ENCODE measurements around the gene C1orf198.
"Not testable (repeated sequence)": the region's sequence is repeated elsewhere in the genome, so short reads cannot be mapped to it uniquely, and the experiment has no call there.

Gene C1orf198

DNA sequence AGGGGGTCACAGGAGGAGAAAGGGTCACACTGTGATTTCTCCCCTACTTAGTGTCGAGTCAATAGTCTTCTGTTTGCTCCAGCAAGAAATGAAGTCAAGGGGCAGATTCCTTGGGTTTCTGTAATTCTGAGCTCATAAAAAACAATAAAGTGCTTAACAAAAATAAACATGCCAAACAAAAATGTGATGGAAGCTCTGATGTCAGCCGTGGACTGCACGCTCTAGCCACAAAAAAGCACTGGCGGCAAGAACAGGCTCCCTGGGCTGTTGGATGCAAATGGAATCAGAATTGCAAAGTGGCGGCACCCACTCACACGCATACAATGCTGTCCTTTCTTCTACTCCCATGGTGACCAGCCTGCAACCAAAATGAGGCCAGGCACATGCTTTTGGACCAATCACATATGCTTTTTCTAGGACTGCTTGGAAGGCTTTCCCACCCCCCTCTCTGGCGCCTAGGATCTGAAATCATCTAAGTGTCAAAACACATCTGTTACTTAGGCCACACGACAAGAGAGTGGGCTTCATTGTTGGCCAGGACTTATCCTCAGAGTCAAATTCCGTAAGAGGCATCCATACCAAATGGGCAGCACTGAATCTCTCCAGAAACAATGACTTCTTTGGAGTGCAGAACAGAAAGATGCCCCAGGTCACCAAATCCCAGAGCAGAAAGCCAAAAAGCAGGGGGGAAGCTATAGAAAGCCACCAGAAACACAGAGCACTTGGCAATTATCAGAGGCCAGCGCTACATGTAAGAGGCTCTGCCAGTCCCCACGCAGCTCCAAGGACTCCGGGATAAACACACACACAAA is 9.2 kb downstream of the C1orf198 start:
- DNase-seq, result no peak

GRCh38 chr1:230858236-230858820 is 10.0 kb downstream of the C1orf198 start:
- no peak for DNase-seq

- DNase-seq, result no peak
These were observed 10.5 kb downstream of the C1orf198 start for GRCh38 chr1:230857822-230858221.

DNA sequence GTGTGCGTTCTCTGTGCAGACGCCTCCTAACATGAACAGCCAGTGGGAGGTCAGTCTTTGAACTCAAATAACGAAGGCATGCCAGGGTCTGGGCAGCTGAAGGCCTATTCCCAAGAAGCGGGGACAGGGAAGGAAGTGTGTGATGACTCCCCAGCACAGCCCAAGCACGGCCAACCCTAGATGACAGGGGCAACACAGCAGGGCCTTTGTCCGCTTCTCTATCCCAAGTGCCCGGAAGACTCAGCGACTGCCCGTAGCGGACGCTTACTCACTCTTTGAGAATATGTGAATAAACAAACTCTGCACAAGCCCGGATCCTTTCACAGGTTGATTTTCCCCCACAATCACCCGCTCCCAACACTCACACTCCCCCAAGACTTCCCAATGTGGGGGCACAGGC is 11.2 kb downstream of the C1orf198 start:
- DNase-seq, result no peak

- DNase-seq, result no peak
These were observed 12.4 kb downstream of the C1orf198 start for GRCh38 chr1:230855886-230856285.

GRCh38 chr1:230854423-230854822 is 13.9 kb downstream of the C1orf198 start:
- DNase-seq, result no peak

DNA sequence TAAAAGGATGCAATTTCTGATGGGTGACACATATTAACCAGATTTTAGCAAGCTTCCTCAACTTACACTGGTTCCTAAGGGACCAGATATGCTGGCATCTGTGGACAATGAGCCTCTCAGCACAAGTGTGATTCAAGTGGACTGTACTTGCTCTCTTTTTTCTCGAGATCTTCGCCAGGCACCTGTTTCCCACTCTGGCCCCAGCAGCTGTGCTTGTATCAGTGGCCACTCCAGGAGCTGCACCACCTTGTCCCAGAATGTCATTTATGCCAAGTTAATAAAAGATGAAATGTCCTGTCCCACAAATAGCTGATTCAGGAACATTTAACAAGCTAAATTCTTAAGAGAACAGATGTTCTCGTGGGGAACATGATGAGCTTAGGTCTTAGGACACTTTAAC is 14.6 kb downstream of the C1orf198 start:
- DNase-seq, result no peak

- DNase-seq, result no peak
These were observed 15.4 kb downstream of the C1orf198 start for GRCh38 chr1:230852959-230853358.

DNA sequence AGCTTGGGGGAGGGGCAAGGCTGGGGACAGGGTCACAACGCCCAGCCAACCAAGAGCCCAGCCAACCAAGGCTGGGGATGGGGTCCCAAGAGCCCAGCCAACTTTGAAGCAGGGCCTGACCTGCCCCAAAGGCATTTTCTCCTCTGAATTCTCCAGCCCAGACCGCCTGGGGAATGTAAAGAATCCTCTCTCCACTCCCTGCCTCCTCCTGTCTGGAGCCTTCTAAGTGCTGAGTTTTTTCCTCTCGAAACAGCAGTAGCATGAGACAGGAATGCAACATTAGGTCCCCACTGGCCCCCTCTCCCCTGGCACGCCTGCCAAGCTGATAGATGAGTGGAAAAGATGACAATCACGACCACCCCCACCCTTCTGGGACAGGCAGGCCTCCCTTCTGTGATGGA is 17.0 kb downstream of the C1orf198 start:
- no peak for DNase-seq

GRCh38 chr1:230850547-230850946 is 17.8 kb downstream of the C1orf198 start:
- no peak for DNase-seq

- DNase-seq, result no peak
These were observed 18.7 kb downstream of the C1orf198 start for GRCh38 chr1:230849451-230850224.

DNA sequence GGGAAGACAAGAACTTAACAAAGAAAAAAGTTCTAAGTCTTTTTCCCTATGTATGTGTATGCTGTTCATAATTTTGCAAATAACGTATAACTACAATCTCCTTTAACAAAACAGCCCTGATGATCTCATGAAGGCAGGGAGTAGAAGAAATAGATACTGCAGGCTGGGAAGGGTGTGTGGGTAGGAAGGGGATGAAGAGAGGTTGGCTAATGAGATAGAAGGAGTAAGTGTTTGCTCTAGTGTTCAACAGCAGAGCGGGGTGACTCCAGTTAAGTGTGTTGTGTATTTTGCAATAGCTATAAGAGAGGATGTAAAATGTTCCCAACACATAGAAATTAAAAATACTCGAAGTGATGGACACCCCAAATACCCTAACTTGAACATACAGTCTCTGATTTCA is 20.1 kb downstream of the C1orf198 start:
- DNase-seq, result no peak

- DNase-seq, result not testable (repeated sequence)
These were observed 23.1 kb downstream of the C1orf198 start for GRCh38 chr1:230845184-230845583.

DNA sequence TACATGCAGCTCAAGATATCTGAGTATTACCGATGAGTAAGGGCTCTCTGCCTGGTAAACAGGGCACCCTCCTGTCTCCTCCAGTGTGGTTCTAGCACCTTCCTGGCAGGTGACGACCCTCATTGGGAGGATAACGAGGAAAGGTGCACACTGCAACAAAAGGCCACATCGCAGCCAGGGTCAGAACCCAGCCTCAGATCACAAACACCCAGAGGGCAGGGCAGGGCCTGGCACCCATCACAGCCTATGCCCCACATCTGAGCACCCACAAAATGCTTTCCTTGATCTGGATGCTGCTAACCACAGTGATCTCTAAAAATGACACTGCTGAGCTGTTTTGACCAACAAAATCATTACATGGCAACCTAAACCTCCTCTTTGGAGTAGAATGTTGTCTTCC is 23.8 kb downstream of the C1orf198 start:
- DNase-seq, result no peak

DNA sequence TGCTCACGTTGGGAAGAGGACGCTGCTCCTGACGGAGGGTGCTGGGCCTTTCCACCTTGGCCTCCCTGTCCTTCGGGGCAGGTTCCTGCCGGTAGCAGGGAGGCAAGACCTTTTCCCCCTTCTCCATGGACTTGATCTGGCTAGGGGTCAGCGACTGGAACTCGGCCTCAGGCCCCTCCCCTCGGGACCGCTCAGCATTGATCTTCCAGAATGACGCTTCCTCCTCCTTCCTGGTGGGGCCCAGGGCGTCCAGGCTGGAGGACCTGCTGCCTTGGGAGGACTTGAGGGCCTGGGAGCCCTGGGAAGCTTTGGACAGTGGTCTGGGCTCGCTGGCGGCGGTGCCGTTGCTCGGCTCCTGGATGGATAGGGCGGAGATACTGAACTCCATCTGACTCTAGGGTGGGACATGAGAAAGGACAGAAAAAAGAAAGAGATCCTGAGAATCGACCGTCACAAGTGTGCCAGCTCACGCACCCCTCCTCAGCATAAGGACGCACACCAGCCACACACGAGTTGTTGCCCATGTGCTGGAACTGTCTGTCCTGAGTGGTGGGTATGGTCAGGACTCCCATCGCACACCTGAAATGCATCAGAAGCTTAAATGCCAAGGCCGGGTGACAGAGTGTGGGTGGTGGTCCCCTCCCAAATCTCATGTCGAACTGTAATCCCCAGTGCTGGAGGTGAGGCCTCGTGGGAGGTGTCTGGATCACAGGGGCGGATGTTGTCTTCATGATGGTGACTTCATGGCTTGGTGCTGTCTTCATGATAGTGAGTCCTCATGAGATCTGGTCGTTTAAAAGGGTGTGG is 24.6 kb downstream of the C1orf198 start:
- no peak for DNase-seq

GRCh38 chr1:230842801-230843200 is 25.5 kb downstream of the C1orf198 start:
- DNase-seq, result no peak

DNA sequence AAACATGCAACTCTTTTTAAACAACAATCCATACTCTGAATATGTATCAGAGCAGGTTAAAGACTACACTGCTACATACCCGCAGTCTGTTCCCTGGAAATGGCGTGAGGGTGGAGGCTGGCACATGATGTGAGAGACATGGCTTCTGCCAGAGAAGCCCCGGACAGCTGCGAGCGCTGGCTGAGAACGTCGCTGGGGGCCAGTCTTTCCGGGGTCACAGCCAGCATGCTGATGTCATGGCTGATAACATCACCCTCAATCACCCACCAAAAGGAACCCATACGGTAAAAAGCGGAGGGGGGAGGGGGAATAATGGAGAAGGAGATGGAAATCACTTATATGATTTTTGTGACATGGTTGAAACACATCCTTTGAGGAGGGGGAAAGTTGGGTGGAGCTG is 29.1 kb downstream of the C1orf198 start:
- no peak for DNase-seq

GRCh38 chr1:230836793-230837192 is 31.5 kb downstream of the C1orf198 start:
- DNase-seq, result no peak

DNA sequence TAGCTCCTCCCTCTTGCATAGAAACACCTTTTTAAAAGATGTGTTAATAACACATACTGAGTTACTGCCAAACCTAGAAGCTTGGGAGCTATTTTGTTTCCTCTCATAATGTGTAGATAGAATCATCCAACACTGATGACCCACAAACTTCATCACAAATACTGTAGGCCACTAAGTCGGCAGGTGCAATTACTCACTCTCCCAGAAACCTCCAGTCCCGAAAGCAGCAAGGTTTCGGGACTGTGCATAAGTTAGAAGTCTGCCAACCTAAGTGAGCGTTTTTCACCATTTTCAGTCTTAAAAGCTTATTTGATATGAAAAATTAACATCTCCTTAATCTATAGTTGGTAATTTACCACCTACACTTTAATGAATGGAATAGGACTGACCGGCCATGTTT is 32.0 kb downstream of the C1orf198 start:
- DNase-seq, result no peak

- DNase-seq, result no peak
These were observed 34.0 kb downstream of the C1orf198 start for GRCh38 chr1:230834292-230834691.

- DNase-seq, result no peak
These were observed 34.8 kb downstream of the C1orf198 start for GRCh38 chr1:230833511-230833910.

DNA sequence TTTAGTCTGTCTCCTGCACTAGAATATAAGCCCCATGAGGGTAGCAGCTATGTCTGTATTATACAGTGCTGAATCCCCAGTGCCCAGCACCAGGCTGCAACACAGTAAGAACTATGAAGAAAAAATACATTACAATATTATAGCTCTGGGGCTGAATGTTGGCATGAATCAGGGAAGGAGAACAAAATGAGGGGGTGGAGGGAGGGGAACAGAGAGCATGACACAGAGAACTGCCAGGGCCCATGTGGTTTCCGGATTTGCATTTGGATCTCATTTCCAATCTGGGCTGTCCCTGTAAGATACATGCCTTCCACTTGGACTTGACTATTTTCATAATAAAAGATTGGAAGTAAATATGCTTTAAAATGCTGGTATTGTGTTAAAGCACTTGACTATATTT is 35.8 kb downstream of the C1orf198 start:
- DNase-seq, result peak in 3 of 4 experiments; percentile 9 to 25 (median 20)

DNA sequence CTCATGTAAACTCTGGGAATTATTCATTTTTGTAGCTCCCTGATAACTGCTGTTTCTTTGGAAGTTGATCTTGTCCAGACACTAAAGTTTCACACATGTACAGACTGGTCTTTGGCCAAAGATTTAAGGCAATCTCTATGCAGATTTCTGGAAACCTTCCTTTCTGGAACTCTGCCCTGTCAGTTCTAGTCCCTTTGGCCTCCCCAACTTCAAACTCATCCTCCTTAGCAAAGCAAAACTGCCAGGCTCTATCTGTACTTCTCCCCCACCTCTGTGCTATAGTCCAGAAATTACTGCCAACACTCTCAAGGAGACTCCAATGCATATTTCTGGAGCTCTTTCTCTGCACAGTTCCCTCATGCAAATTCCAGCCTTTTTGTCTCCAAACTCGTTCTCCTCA is 36.5 kb downstream of the C1orf198 start:
- no peak for DNase-seq

All from suppressor macrophage (primary cell).